AG09309 (cell line): ENCODE data around the gene ABHD10.

ENCODE experiments used
- DNase-seq: peaks from one replicate; pipeline ENCODE4 v3.0.0-alpha.2; 2010; ENCODE audit warnings: low read depth
- H3K4me3 ChIP-seq: 2 replicates; pipeline ENCODE4 v1.5.1; 2011; ENCODE audit warnings: mild to moderate bottlenecking, low read depth, low read length, moderate library complexity; ENCODE audit not compliant: control insufficient read depth
- CTCF ChIP-seq: IDR thresholded peaks from 2 replicates; pipeline ENCODE4 v1.5.1; 2011; ENCODE audit warnings: mild to moderate bottlenecking, low read depth, low read length, inconsistent platforms; ENCODE audit not compliant: insufficient read depth, control insufficient read depth; ENCODE audit errors: missing control alignments

The ABHD10 gene

GRCh38 chr3:111963424-111963823, 15.4 kb upstream of the ABHD10 start:
- H3K4me3 ChIP-seq = no peak overlapping the region
- no peak for TF ChIP-seq CTCF
- DNase-seq = peak; percentile 52

DNA sequence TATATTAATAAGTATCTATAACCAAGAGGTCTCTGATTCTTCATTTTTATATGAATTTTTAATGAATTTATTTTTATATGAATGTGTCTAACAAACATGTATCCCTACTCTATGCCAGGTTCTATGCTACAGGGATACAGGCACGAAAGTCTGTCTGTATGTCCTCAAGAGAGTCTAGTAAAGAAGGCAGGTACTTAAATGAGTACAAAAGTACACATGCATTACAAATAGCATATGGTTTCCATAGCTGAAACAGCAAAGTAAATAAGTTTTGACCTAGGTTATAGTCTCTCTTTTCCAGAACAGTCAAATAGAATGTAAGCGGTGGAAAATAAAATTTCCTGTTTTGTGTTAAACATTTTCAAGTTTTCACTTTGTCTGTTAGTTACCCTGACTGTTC, 13.3 kb upstream of the ABHD10 start:
- no peak for DNase-seq
- no peak for TF ChIP-seq CTCF
- no peak overlapping the region for H3K4me3 ChIP-seq

- DNase-seq = no peak
- no peak for TF ChIP-seq CTCF
- no peak overlapping the region for H3K4me3 ChIP-seq
These were observed 11.8 kb upstream of the ABHD10 start for GRCh38 chr3:111967068-111967467.

DNA sequence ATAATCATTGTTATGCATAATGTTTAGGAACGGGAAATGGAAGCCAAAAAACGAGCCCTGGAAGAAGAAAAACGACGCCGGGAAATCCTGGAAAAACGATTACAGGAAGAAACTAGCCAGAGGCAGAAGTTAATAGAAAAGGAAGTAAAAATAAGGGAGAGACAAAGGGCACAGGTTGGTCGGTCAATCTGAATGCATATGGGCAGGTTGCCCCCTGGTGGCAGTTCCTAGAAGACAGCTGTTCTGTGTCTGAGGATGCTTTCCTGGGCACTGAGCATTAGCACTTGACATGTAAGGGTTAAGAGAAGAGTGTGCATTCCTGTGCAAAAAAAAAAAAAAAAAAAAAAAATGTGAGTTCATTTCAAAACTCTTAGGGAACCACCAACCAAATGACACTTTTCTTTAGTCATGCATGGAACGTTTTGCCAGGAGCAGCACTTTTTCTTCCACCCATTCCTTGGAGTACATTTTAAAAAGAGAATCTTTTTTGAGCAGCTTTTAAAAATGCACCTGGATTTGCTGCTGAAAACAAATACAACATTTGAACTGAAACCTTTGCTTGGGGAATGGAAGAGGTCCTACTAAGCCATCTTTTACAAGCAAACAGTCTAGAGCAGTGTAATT, 11.1 kb upstream of the ABHD10 start:
- peak; percentile 87 for TF ChIP-seq CTCF
- H3K4me3 ChIP-seq = no peak overlapping the region
- peak; percentile 50 for DNase-seq

DNA sequence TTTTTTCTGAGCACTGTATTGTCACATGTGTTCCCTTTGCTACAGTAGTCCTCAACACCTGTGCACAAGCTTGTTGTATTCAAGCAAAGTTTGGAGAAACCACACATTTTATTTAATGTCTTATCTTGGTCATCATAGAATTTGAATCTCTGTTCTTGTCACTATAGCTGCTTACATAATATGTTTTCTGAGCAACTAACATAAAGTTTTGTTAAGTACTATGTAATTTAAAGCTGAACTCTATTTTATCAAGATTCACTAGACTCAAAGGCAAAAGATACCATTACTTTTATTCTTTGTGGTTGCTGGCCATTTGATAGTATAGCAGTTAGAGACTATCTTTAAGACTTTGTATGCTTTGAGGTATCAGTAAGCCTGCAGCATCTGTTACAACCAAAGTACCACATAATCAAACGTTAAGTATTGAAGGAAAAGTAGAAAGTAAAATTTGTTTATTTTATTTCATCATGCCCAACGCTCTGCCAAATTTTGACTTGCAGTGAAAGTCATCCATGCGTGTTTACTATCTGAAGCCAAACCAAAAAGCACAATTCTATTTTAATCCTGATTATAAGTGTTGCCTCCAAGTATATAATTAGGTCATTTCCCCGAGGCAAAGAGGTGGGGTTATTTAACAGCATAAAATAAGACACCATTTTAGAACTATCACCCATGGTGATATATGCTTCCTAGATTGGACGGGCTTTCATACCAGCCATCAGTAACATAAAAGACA, 10.3 kb upstream of the ABHD10 start:
- no peak overlapping the region for H3K4me3 ChIP-seq
- TF ChIP-seq CTCF = no peak
- DNase-seq = no peak

DNA sequence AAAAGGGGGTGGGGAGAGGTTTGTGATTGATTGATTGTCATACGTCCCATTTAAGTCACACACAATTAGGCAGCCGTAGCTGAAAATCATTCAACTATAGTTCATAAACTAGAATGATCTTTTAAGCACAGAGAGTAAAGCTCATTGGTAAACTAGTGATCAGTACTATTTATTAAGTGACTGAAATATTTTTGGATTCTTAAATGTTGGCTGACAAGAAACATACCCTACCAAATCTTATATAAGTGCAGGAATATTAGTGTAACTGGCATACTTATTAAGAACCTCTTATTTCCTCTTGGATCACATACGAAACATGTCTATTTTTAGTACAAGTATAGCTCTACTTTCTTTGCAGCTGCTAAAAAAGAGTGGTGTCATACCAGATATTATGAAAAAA, 8.4 kb upstream of the ABHD10 start:
- DNase-seq = no peak
- no peak overlapping the region for H3K4me3 ChIP-seq
- TF ChIP-seq CTCF = no peak
